HUES6 (cell line): ENCODE measurements around the gene GAB3.

Experiments
- H3K27ac ChIP-seq: 2 replicates; pipeline ENCODE4 v1.7.0; 2013; ENCODE audit warnings: low read depth, mild to moderate bottlenecking, low read length, inconsistent platforms
- H3K27me3 ChIP-seq: 2 replicates; pipeline ENCODE4 v1.6.1; 2013; ENCODE audit warnings: low read length; ENCODE audit not compliant: control insufficient read depth, insufficient read depth
- H3K36me3 ChIP-seq: 2 replicates; pipeline ENCODE4 v1.6.1; 2013; ENCODE audit warnings: low read length; ENCODE audit not compliant: control insufficient read depth, insufficient read depth
- H3K4me1 ChIP-seq: 2 replicates; pipeline ENCODE4 v1.6.1; 2013; ENCODE audit warnings: low read length; ENCODE audit not compliant: control insufficient read depth, insufficient read depth
- H3K4me3 ChIP-seq: 2 replicates; pipeline ENCODE4 v1.5.1; 2013; ENCODE audit warnings: low read depth, low read length
- H3K9ac ChIP-seq: one replicate; pipeline ENCODE4 v1.6.1; 2013; ENCODE audit warnings: mild to moderate bottlenecking, low read length
- H3K9me3 ChIP-seq: 2 replicates; pipeline ENCODE4 v1.6.1; 2013; ENCODE audit warnings: low read depth, low read length; ENCODE audit not compliant: control insufficient read depth, insufficient read depth

GAB3 gene

GRCh38 chrX:154750301-154751202, at the start of gene GAB3:
Gene GAB3 (minus strand): TSS chrX:154751077. CDS start chrX:154751025, 52 bp downstream.
- Histone ChIP-seq H3K4me1 (peaks cover 4% of the 10 kb centered on the region; the same call in 1 of the 2 replicates), H3K27ac (no peak within 1 kb of the TSS), H3K27me3 (peaks cover 48% of the 10 kb centered on the region), H3K4me3 (peak within 1 kb of the TSS; percentile 67), H3K36me3 (no peaks in the 10 kb centered on the region), H3K9ac (no peak within 1 kb of the TSS), H3K9me3 (peaks cover 13% of the 10 kb centered on the region; the same call in 1 of the 2 replicates)

DNA sequence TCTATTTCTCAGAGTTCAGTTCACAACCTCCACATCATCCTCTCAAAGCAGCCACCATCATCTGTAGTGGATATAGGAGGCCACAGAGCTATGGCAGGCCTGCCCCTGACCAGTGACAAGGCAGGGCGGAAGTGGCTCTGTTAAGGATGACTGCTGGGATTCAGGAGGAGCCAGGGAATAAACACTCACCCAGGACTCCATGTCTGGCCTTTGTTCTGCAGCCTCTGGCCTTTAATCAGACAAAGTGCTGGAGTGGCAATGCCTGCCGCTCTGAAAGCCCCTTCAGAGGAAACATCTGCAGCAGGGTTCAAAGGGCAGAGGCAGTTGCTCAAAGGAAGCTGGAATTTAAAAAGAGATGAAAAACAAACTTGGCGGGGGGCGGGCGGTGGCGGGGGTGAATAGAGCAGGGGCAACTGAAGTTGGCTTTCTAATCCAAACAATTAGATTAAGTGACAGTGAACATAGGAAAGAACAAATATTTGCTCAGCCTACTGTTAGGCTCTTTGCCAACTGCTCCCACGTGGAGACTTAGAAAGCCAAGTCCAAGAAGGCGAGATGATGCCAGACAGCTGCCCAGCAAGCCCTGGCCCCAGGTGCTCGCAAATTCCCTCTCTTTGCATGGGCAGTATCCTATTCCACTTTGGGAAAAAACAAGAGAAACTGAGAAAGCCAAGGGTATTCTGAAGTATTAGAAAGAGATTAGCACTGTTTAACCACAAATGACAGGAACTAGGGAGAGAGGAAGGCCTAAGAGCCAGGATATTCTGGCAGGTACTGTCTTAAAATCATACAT, 48.9 kb upstream of the GAB3 start:
- H3K4me3 ChIP-seq: no peak overlapping the region
- H3K27ac ChIP-seq: peak overlapping the region; percentile 46; the same call in 1 of the 2 replicates
- H3K9ac ChIP-seq: peak overlapping the region; percentile 32
- peaks cover 55% of the 10 kb centered on the region for H3K4me1 ChIP-seq
- peaks cover 13% of the 10 kb centered on the region; the same call in 1 of the 2 replicates for H3K27me3 ChIP-seq
- H3K9me3 ChIP-seq: peaks cover 6% of the 10 kb centered on the region; the same call in 1 of the 2 replicates
- H3K36me3 ChIP-seq: no peaks in the 10 kb centered on the region

- Histone ChIP-seq H3K4me1 (peaks cover 36% of the 10 kb centered on the region), H3K27me3 (peaks cover under 1% of the 10 kb centered on the region; the same call in 1 of the 2 replicates), H3K9ac (no peak overlapping the region), H3K27ac (no peak overlapping the region; the same call in 1 of the 2 replicates), H3K9me3 (peaks cover 8% of the 10 kb centered on the region; the same call in 1 of the 2 replicates), H3K4me3 (no peak overlapping the region), H3K36me3 (no peaks in the 10 kb centered on the region)
Observed at GRCh38 chrX:154797006-154797405, 46.1 kb upstream of the GAB3 start.

DNA sequence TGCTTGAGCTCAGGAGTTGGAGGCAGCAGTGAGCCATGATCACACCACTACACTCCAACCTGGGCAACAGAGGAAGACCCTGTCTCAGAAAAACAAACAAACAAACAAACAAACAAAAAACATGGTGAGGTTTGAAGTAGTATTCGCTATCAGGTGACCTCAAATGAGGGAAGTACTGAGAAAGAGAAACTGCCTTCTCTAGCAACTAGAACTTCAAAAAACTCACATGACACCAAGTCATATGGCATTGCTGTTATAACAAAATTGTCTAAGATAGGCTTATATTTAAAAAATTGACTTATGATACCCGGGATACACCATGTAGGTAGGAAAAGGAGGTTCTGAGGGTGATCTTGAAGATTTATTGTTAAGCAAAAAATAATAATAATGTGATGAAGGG, 44.1 kb upstream of the GAB3 start:
- Histone ChIP-seq H3K27ac (no peak overlapping the region), H3K4me1 (peaks cover 25% of the 10 kb centered on the region), H3K36me3 (no peaks in the 10 kb centered on the region; the same call in 1 of the 2 replicates), H3K9ac (no peak overlapping the region), H3K4me3 (no peak overlapping the region), H3K27me3 (no peaks in the 10 kb centered on the region), H3K9me3 (peaks cover 12% of the 10 kb centered on the region; the same call in 1 of the 2 replicates)

GRCh38 chrX:154793084-154793795, 42.4 kb upstream of the GAB3 start:
- Histone ChIP-seq H3K4me1 (peaks cover 14% of the 10 kb centered on the region), H3K36me3 (no peaks in the 10 kb centered on the region; the same call in 1 of the 2 replicates), H3K4me3 (no peak overlapping the region), H3K27ac (no peak overlapping the region), H3K9me3 (peaks cover 18% of the 10 kb centered on the region; the same call in 1 of the 2 replicates), H3K27me3 (no peaks in the 10 kb centered on the region), H3K9ac (no peak overlapping the region)

- peaks cover 18% of the 10 kb centered on the region; the same call in 1 of the 2 replicates for H3K9me3 ChIP-seq
- no peak overlapping the region for H3K4me3 ChIP-seq
- H3K27me3 ChIP-seq: no peaks in the 10 kb centered on the region
- H3K36me3 ChIP-seq: peaks cover 2% of the 10 kb centered on the region; the same call in 1 of the 2 replicates
- H3K4me1 ChIP-seq: peaks cover 6% of the 10 kb centered on the region; the same call in 1 of the 2 replicates
- H3K9ac ChIP-seq: no peak overlapping the region
- H3K27ac ChIP-seq: no peak overlapping the region
Observed at GRCh38 chrX:154791939-154792338, 41.1 kb upstream of the GAB3 start.

GRCh38 chrX:154791467-154791866, 40.6 kb upstream of the GAB3 start:
- H3K9me3 ChIP-seq: peaks cover 18% of the 10 kb centered on the region; the same call in 1 of the 2 replicates
- no peak overlapping the region for H3K9ac ChIP-seq
- no peak overlapping the region for H3K27ac ChIP-seq
- H3K4me1 ChIP-seq: peaks cover 2% of the 10 kb centered on the region; the same call in 1 of the 2 replicates
- no peaks in the 10 kb centered on the region for H3K27me3 ChIP-seq
- peaks cover 2% of the 10 kb centered on the region; the same call in 1 of the 2 replicates for H3K36me3 ChIP-seq
- no peak overlapping the region for H3K4me3 ChIP-seq

DNA sequence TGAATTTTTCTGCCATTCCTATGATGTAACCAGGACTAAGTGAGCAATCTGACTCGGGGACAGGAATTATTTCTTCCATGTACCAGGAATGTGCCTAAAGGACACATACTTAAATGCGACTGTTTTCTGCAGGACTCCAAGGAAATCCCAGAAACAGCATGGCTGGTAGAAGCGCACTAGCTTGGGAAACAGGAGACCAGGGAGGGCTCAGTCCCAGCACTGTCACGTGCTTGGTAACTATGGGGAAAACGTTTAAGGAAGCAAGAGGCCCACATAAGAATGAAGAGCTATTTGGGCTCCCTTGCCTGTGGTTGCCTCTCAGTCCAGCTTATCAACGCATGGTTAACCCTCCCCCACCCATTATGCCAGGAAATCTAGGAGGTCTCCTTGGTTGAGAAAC, 34.8 kb upstream of the GAB3 start:
- Histone ChIP-seq H3K27ac (no peak overlapping the region), H3K4me1 (no peaks in the 10 kb centered on the region), H3K27me3 (no peaks in the 10 kb centered on the region), H3K9me3 (peaks cover 22% of the 10 kb centered on the region; the same call in 1 of the 2 replicates), H3K36me3 (peaks cover 15% of the 10 kb centered on the region), H3K4me3 (no peak overlapping the region), H3K9ac (no peak overlapping the region)

- H3K4me1 ChIP-seq: no peaks in the 10 kb centered on the region
- no peak overlapping the region for H3K4me3 ChIP-seq
Observed at GRCh38 chrX:154784149-154784995, 33.5 kb upstream of the GAB3 start.

More at GRCh38 chrX:154784149-154784995, 33.5 kb upstream of the GAB3 start:
- H3K9ac ChIP-seq: no peak overlapping the region
- H3K36me3 ChIP-seq: peaks cover 19% of the 10 kb centered on the region
- H3K27me3 ChIP-seq: no peaks in the 10 kb centered on the region
- peaks cover 20% of the 10 kb centered on the region; the same call in 1 of the 2 replicates for H3K9me3 ChIP-seq
- no peak overlapping the region for H3K27ac ChIP-seq
